GM12878 (cell line): ENCODE measurements around the gene NDUFC1.

Experiments
- BCL3 ChIP-seq: IDR thresholded peaks from 2 replicates; pipeline ENCODE4 v1.6.1; 2011; ENCODE audit warnings: borderline replicate concordance, low read depth, mild to moderate bottlenecking, moderate library complexity, low read length; ENCODE audit not compliant: insufficient read depth, poor library complexity, severe bottlenecking
- MYB ChIP-seq: fragments of 150-350 bp; IDR thresholded peaks from 2 replicates; pipeline ENCODE4 v1.6.1; 2014; ENCODE audit warnings: mild to moderate bottlenecking, low read depth, low read length, borderline replicate concordance
- POLR2A ChIP-seq: IDR thresholded peaks from 2 replicates; pipeline ENCODE4 v1.6.1; 2011; ENCODE audit warnings: low read depth, mild to moderate bottlenecking, low read length
- POLR2AphosphoS2 ChIP-seq: IDR thresholded peaks from 2 replicates; pipeline ENCODE4 v1.6.1; 2011; ENCODE audit warnings: low read depth, mild to moderate bottlenecking, low read length, improper control_type of control experiment, moderate library complexity

GRCh38 chr4:139241086-139241783 lies 61.0 kb downstream of the NDUFC1 start:
- TF ChIP-seq MYB = no peak
- no peak for TF ChIP-seq POLR2AphosphoS2
- TF ChIP-seq BCL3 = no peak
- no peak for TF ChIP-seq POLR2A
